Body of pancreas (tissue), 4 donors: ENCODE results near the gene CFAP58. TPM values are rescaled to one million over a fixed set of nuclear protein-coding genes. Genes with fewer than 3 reads are reported as not detected.
A peak's percentile ranks its signal among the peaks of the same experiment; 100 is the strongest.

Experiments
- ATAC-seq: fragments of 150-250 bp; one replicate; pipeline ENCODE4 v1.9.1; 2016
- DNase-seq, 4 donors: peaks; one replicate each; pipeline ENCODE4 v3.0.0-alpha.2; 2019
- H3K27ac ChIP-seq, 4 donors: fragments of 200-600 bp; sonication (generic); 1 replicate in 3 of 4; 2 replicates in 1 of 4; pipeline versions ENCODE4 v1.5.1 to v1.6.1; 2016 to 2019; ENCODE audit warnings: mild to moderate bottlenecking in 1 of 4, mixed read lengths in 1 of 4, moderate library complexity in 1 of 4
- H3K27me3 ChIP-seq, 2 donors: fragments of 200-600 bp; sonication (generic); one replicate each; pipeline ENCODE4 v1.6.0; 2016; ENCODE audit warnings: mild to moderate bottlenecking in 1 of 2
- H3K36me3 ChIP-seq, 2 donors: fragments of 200-600 bp; sonication (generic); replicated peaks in 1 of 2; 2 replicates each; pipeline ENCODE4 v1.5.1; 2016; ENCODE audit warnings: low read depth in 2 of 2; ENCODE audit not compliant: insufficient read depth in 1 of 2
- H3K4me1 ChIP-seq: fragments of 200-600 bp; sonication (generic); one replicate; pipeline ENCODE4 v1.6.0; 2016
- H3K4me3 ChIP-seq, 2 donors: fragments of 200-600 bp; sonication (generic); 1 replicate in 1 of 2; 2 replicates in 1 of 2; pipeline ENCODE4 v1.5.1; 2016 to 2019
- H3K9me3 ChIP-seq, 3 donors: fragments of 200-600 bp; sonication (generic); 1 replicate in 2 of 3; 2 replicates in 1 of 3; pipeline ENCODE4 v1.5.1; 2016
- CTCF ChIP-seq, 7 experiments: fragments of 450-650 bp in 4 of 7; fragments of 200-600 bp in 3 of 7; sonication (generic) in 3 of 7; IDR thresholded peaks; one replicate each; pipeline ENCODE4 v1.5.1; 2016 to 2019; ENCODE audit warnings: antibody characterized with exemption in 7 of 7
- POLR2A ChIP-seq, 3 donors: fragments of 450-650 bp; IDR thresholded peaks; one replicate each; pipeline ENCODE4 v1.6.1; 2016; ENCODE audit warnings: antibody characterized with exemption in 3 of 3, mild to moderate bottlenecking in 2 of 3
- WGBS, 2 donors: methylation state at CpG; one replicate each; pipeline ENCODE4 v1.1.5; 2017; 5-methylcytosine and 5-hydroxymethylcytosine counted together
- intact Hi-C: fragments of 100-400 bp; cut with DNase I; formaldehyde crosslinking; loops from one replicate; pipeline ENCODE4 v1.15.1; 2023
- total RNA-seq, 2 donors: library from RNA; depleted of rRNA; stranded (reverse); fragments of >200 nt; gene quantifications; one replicate each; pipeline ENCODE4 v1.1.0, GENCODE V29; 2016

Gene CFAP58
- total RNA-seq, 2 donors from 2014 or later: 0.26 TPM; not detected in 1

GRCh38 chr10:104307576-104308438, 45.8 kb upstream of the CFAP58 start:
- DNase-seq (no peak), ATAC-seq (no peak)
- no peak overlapping the region for H3K4me3 ChIP-seq
- H3K27me3 ChIP-seq: no peaks in the 10 kb centered on the region
- peaks cover 16% of the 10 kb centered on the region for H3K4me1 ChIP-seq
- no peak overlapping the region for H3K27ac ChIP-seq
- TF ChIP-seq POLR2A (IDR thresholded peaks at IDR 0.05) (no peak), CTCF (IDR thresholded peaks at IDR 0.05) (no peak)
- WGBS, 2 donors: 65% methylated on average over 9 to 10 of the region's 10 CpGs
- no peaks in the 10 kb centered on the region for H3K36me3 ChIP-seq
- H3K9me3 ChIP-seq: no peaks in the 10 kb centered on the region
- intact Hi-C loops: loop anchor here (5.0 kb wide), 1 partner anchor 39 kb away; no protein-coding TSS in a partner anchor

GRCh38 chr10:104308439-104308903, 45.2 kb upstream of the CFAP58 start:
- 75 to 77% methylated on average over 4 of the region's 4 CpGs for WGBS, 2 donors
- TF ChIP-seq CTCF (IDR thresholded peaks at IDR 0.05) (no peak), POLR2A (IDR thresholded peaks at IDR 0.05) (no peak)
- H3K4me1 ChIP-seq: peaks cover 16% of the 10 kb centered on the region
- peaks cover 0 to 3% of the 10 kb centered on the region in 2 donors for H3K36me3 ChIP-seq
- no peaks in the 10 kb centered on the region for H3K9me3 ChIP-seq
- no peak overlapping the region for H3K4me3 ChIP-seq
- intact Hi-C loops: loop anchor here (5.0 kb wide), 1 partner anchor 39 kb away; no protein-coding TSS in a partner anchor
- no peak overlapping the region for H3K27ac ChIP-seq
- no peak for ATAC-seq
- H3K27me3 ChIP-seq: no peaks in the 10 kb centered on the region
- DNase-seq: no peak

- peak; percentile 43 for ATAC-seq
- peaks cover 8 to 16% of the 10 kb centered on the region in 2 donors for H3K36me3 ChIP-seq
- WGBS, 2 donors: 59 to 64% methylated on average over 13 to 15 of the region's 15 CpGs
- H3K4me3 ChIP-seq: no peak overlapping the region
- no peak overlapping the region for H3K27ac ChIP-seq
- intact Hi-C loops: loop anchor here (5.0 kb wide), 1 partner anchor 37 kb away; no protein-coding TSS in a partner anchor
- H3K27me3 ChIP-seq: no peaks in the 10 kb centered on the region
- H3K4me1 ChIP-seq: peaks cover 15% of the 10 kb centered on the region
- DNase-seq: peak in 3 of 4 donors; percentile 37 to 51 (median 50)
- H3K9me3 ChIP-seq: no peaks in the 10 kb centered on the region
- no peak for TF ChIP-seq CTCF (IDR thresholded peaks at IDR 0.05)
These were observed 43.4 kb upstream of the CFAP58 start for GRCh38 chr10:104309980-104310978.

- 80 to 82% methylated on average over 5 of the region's 5 CpGs for WGBS, 2 donors
- H3K27ac ChIP-seq: no peak overlapping the region
- ATAC-seq: no peak
- no peak for DNase-seq
- TF ChIP-seq POLR2A (IDR thresholded peaks at IDR 0.05) (no peak), CTCF (IDR thresholded peaks at IDR 0.05) (no peak)
- peaks cover 8 to 19% of the 10 kb centered on the region in 2 donors for H3K36me3 ChIP-seq
- peaks cover 8% of the 10 kb centered on the region for H3K4me1 ChIP-seq
- no peak overlapping the region for H3K4me3 ChIP-seq
- no peaks in the 10 kb centered on the region for H3K9me3 ChIP-seq
- intact Hi-C loops: no loop called here
- no peaks in the 10 kb centered on the region for H3K27me3 ChIP-seq
These were observed 42.4 kb upstream of the CFAP58 start for GRCh38 chr10:104311184-104311720.
